SU-DHL-6 (cell line): ENCODE measurements around the gene ST6GAL1.

Source experiments
- H2AFZ ChIP-seq: fragments of 200-600 bp; sonication (generic); 2 replicates; pipeline ENCODE4 v1.6.1; 2014; ENCODE audit warnings: low read depth, mild to moderate bottlenecking, moderate library complexity, mixed read lengths, antibody characterized with exemption, low read length; ENCODE audit not compliant: severe bottlenecking
- H3F3A ChIP-seq: fragments of 200-600 bp; shearing (Covaris generic); 2 replicates; pipeline ENCODE4 v1.6.0; 2016; ENCODE audit warnings: antibody characterized with exemption, mild to moderate bottlenecking; ENCODE audit not compliant: insufficient read depth
- H3K27ac ChIP-seq: fragments of 200-600 bp; sonication (generic); 2 replicates; pipeline ENCODE4 v1.5.1; 2016; ENCODE audit warnings: low read depth, mild to moderate bottlenecking, low read length, moderate library complexity, mixed read lengths
- H3K27me3 ChIP-seq: fragments of 200-600 bp; sonication (generic), shearing (Covaris generic); 2 replicates; pipeline ENCODE4 v1.6.0; 2014; ENCODE audit warnings: mild to moderate bottlenecking, low read length
- H3K36me3 ChIP-seq: fragments of 200-600 bp; sonication (generic); 2 replicates; pipeline ENCODE4 v1.6.1; 2014; ENCODE audit warnings: mild to moderate bottlenecking, low read length, mixed read lengths
- H3K4me2 ChIP-seq: fragments of 300-600, 200-600 bp; shearing (Covaris generic), sonication (generic); 2 replicates; pipeline ENCODE4 v1.6.0; 2014; ENCODE audit warnings: low read length, low read depth, mild to moderate bottlenecking; ENCODE audit not compliant: poor library complexity, severe bottlenecking
- H3K4me3 ChIP-seq: fragments of 200-600 bp; sonication (generic); 2 replicates; pipeline ENCODE4 v1.5.1; 2014; ENCODE audit warnings: antibody characterized with exemption, low read length, mild to moderate bottlenecking, mixed read lengths; ENCODE audit not compliant: insufficient read depth, poor library complexity, severe bottlenecking
- H3K79me2 ChIP-seq: fragments of 200-600 bp; sonication (generic); 2 replicates; pipeline ENCODE4 v1.6.1; 2014; ENCODE audit warnings: mild to moderate bottlenecking, low read length, moderate library complexity; ENCODE audit not compliant: insufficient read depth
- H3K9ac ChIP-seq: fragments of 200-600 bp; sonication (generic); 2 replicates; pipeline ENCODE4 v1.7.0; 2014; ENCODE audit warnings: mild to moderate bottlenecking, low read length
- H3K9me2 ChIP-seq: fragments of 200-600 bp; sonication (generic); replicated peaks from 2 replicates; pipeline ENCODE4 v1.6.1; 2014; ENCODE audit warnings: low read length; ENCODE audit not compliant: insufficient read depth
- H3K9me3 ChIP-seq: fragments of 200-600 bp; sonication (generic); 2 replicates; pipeline ENCODE4 v1.6.1; 2014; ENCODE audit warnings: low read length, mixed read lengths; ENCODE audit not compliant: insufficient read depth
- H4K20me1 ChIP-seq: fragments of 200-600 bp; sonication (generic); 2 replicates; pipeline ENCODE4 v1.6.1; 2014; ENCODE audit warnings: low read depth, mild to moderate bottlenecking, antibody characterized with exemption, low read length, moderate library complexity, mixed read lengths
- EZH2phosphoT487 ChIP-seq: fragments of 200-600 bp; sonication (generic), shearing (Covaris generic); conservative IDR thresholded peaks from 2 replicates; pipeline ENCODE4 v1.6.1; 2018; ENCODE audit warnings: mild to moderate bottlenecking, antibody characterized with exemption, low read length, moderate library complexity, mixed read lengths
- TF ChIP-seq, protein P1 (sequence below): fragments of 200-600 bp; sonication (generic); IDR thresholded peaks from one replicate; pipeline ENCODE4 v1.5.1; 2017; ENCODE audit warnings: antibody characterized with exemption, mild to moderate bottlenecking, low read length, moderate library complexity; ENCODE audit not compliant: insufficient read depth, poor library complexity, severe bottlenecking

ST6GAL1 gene

DNA sequence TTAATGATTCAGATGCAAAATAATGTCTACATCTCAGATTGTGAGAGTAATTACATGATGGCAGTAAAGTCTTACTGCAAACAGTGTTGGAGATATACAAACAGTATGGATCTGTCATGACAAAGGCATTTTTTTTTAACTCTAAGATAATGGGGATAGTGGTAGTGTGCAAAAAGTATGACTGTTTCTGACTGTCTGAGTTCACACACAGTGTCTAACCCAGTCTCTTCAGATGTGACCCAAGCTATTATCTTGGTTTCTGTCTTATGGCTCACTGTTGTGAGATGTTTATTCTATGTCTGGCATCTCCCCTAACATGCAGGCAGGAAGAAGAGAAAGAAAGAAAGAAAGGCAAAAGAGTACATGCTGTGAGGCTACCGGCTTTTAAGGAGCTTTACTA, 191.9 kb downstream of the ST6GAL1 start:
- Histone ChIP-seq H3K79me2 (peaks cover 12% of the 10 kb centered on the region; the same call in 1 of the 2 replicates), H3K9me3 (no peaks in the 10 kb centered on the region), H3K4me3 (no peak overlapping the region), H3K27me3 (no peaks in the 10 kb centered on the region), H3K4me2 (no peak overlapping the region), H4K20me1 (no peaks in the 10 kb centered on the region), H3K27ac (no peak overlapping the region), H3K36me3 (0 out of 2 replicates have a peak, but pooled peaks cover 4% of the 10 kb centered on the region), H3F3A (no peaks in the 10 kb centered on the region; the same call in 1 of the 2 replicates), H3K9me2 (no peaks in the 10 kb centered on the region), H3K9ac (no peak overlapping the region), H2AFZ (no peak overlapping the region)
- TF ChIP-seq, protein P1, sequence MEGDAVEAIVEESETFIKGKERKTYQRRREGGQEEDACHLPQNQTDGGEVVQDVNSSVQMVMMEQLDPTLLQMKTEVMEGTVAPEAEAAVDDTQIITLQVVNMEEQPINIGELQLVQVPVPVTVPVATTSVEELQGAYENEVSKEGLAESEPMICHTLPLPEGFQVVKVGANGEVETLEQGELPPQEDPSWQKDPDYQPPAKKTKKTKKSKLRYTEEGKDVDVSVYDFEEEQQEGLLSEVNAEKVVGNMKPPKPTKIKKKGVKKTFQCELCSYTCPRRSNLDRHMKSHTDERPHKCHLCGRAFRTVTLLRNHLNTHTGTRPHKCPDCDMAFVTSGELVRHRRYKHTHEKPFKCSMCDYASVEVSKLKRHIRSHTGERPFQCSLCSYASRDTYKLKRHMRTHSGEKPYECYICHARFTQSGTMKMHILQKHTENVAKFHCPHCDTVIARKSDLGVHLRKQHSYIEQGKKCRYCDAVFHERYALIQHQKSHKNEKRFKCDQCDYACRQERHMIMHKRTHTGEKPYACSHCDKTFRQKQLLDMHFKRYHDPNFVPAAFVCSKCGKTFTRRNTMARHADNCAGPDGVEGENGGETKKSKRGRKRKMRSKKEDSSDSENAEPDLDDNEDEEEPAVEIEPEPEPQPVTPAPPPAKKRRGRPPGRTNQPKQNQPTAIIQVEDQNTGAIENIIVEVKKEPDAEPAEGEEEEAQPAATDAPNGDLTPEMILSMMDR = no peak
- no peak for TF ChIP-seq EZH2phosphoT487

DNA sequence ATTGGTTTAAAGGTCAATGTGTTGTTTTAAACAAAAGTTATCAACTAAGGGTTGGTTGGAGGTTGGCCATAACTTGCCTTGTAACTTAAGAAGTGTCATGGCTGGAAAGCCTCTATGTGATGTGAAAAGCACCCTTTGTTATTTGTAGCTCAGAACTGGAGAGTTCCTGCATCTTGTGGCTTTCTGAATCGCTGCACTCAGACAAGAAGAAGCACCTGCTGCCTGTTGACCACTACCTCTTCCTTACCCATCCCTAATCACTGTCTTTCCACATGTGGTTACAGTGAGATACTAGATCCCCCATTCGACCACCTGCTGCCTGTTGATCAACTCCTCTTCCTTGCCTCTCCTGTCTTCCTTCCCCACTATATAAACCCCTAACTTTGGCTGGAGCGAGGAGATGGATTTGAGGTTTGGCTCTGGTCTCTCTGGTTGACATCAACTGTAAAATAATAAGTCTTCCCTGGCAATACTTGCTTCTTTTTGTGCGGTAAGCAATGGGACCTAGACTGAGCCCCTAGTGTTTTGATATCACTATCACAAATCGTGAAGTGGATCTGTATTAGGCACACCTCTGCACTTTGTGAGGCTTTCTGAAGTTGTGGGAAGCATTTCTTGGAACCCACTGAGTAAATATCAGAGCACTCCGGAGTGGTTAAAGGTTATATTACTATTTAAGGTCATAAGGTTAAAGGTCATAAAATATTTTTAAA, 195.1 kb downstream of the ST6GAL1 start:
- Histone ChIP-seq H4K20me1 (no peaks in the 10 kb centered on the region), H3K4me3 (no peak overlapping the region), H3K79me2 (peaks cover 18% of the 10 kb centered on the region; the same call in 1 of the 2 replicates), H3K27ac (peak overlapping the region; percentile 33), H3F3A (no peaks in the 10 kb centered on the region; the same call in 1 of the 2 replicates), H3K4me2 (peak overlapping the region; percentile 30), H3K9ac (no peak overlapping the region), H3K9me2 (no peaks in the 10 kb centered on the region), H3K36me3 (0 out of 2 replicates have a peak, but pooled peaks cover 8% of the 10 kb centered on the region), H3K27me3 (no peaks in the 10 kb centered on the region), H3K9me3 (no peaks in the 10 kb centered on the region), H2AFZ (no peak overlapping the region)
- TF ChIP-seq EZH2phosphoT487 = no peak
- TF ChIP-seq, protein P1 = no peak
